Skeletal muscle tissue (tissue), 4 donors: ENCODE measurements around the gene GLYR1. TPM values are rescaled to one million over a fixed set of nuclear protein-coding genes. Genes with fewer than 3 reads are reported as not detected.

Experiments
- H3K27ac ChIP-seq: one replicate; pipeline ENCODE4 v1.7.0; 2013; ENCODE audit warnings: mild to moderate bottlenecking, low read depth, low read length, inconsistent platforms
- H3K27me3 ChIP-seq, 3 donors: one replicate each; pipeline ENCODE4 v1.7.0; 2013; ENCODE audit warnings: low read length in 3 of 3; ENCODE audit not compliant: control insufficient read depth in 3 of 3, insufficient read depth in 3 of 3
- H3K36me3 ChIP-seq, 3 donors: one replicate each; pipeline ENCODE4 v1.7.0; 2013; ENCODE audit warnings: low read length in 3 of 3; ENCODE audit not compliant: control insufficient read depth in 3 of 3, insufficient read depth in 3 of 3
- H3K4me1 ChIP-seq, 3 donors: one replicate each; pipeline ENCODE4 v1.7.0; 2013; ENCODE audit warnings: low read length in 3 of 3, mild to moderate bottlenecking in 3 of 3; ENCODE audit not compliant: control insufficient read depth in 3 of 3, insufficient read depth in 3 of 3
- H3K4me3 ChIP-seq, 3 donors: one replicate each; pipeline ENCODE4 v1.7.0; 2013; ENCODE audit warnings: low read length in 3 of 3
- H3K9ac ChIP-seq, 3 donors: one replicate each; pipeline ENCODE4 v1.7.0; 2013; ENCODE audit warnings: low read length in 3 of 3, mild to moderate bottlenecking in 3 of 3, moderate library complexity in 2 of 3, low read depth in 1 of 3
- H3K9me3 ChIP-seq, 3 donors: one replicate each; pipeline ENCODE4 v1.7.0; 2013; ENCODE audit warnings: low read length in 3 of 3; ENCODE audit not compliant: control insufficient read depth in 3 of 3
- total RNA-seq: library from RNA; depleted of rRNA; stranded (reverse); fragments of >200 nt; gene quantifications from one replicate; pipeline ENCODE4 v1.2.3, GENCODE V29; 2014
- donor health status: Osteomylitis.

Gene GLYR1
- total RNA-seq, 1 donor from 2014 or later = 25.1 TPM

- H3K9me3 ChIP-seq = no peaks in the 10 kb centered on the region
- H3K27ac ChIP-seq = no peak overlapping the region
Observed at GRCh38 chr16:4880006-4880580, 33.0 kb upstream of the GLYR1 start.

GRCh38 chr16:4879049-4879448 is 32.0 kb upstream of the GLYR1 start:
- Histone ChIP-seq H3K27ac (no peak overlapping the region), H3K27me3 (no peaks in the 10 kb centered on the region), H3K4me1 (peaks cover 18 to 21% (median 18%) of the 10 kb centered on the region in 3 donors), H3K9me3 (no peaks in the 10 kb centered on the region), H3K4me3 (no peak overlapping the region), H3K9ac (no peak overlapping the region), H3K36me3 (peaks cover 77 to 87% (median 86%) of the 10 kb centered on the region in 3 donors)

More at GRCh38 chr16:4880006-4880580, 33.0 kb upstream of the GLYR1 start:
- peaks cover 78 to 88% (median 86%) of the 10 kb centered on the region in 3 donors for H3K36me3 ChIP-seq
- H3K4me3 ChIP-seq = no peak overlapping the region
- peaks cover 8 to 15% (median 11%) of the 10 kb centered on the region in 3 donors for H3K4me1 ChIP-seq
- H3K9ac ChIP-seq = no peak overlapping the region
- no peaks in the 10 kb centered on the region for H3K27me3 ChIP-seq

DNA sequence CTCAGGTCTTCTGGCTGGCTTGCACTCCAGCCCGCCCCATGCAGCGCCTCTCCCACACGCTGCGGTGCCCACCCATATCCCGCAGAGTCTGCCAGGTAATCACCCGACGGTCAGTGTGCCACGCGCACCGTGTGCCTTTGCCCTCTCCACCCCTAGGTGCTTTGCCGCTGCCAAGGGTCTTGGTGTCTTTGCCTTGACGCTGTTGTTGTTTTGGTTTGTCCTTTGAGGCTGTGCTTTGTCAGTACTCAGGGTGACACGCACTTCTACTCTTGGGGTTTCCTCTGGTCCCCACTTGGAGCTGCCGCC is 30.2 kb upstream of the GLYR1 start:
- no peak overlapping the region for H3K27ac ChIP-seq
- H3K36me3 ChIP-seq = peaks cover 75 to 90% (median 84%) of the 10 kb centered on the region in 3 donors
- H3K9ac ChIP-seq = no peak overlapping the region
- H3K9me3 ChIP-seq = no peaks in the 10 kb centered on the region
- peaks cover 15 to 18% (median 18%) of the 10 kb centered on the region in 3 donors for H3K4me1 ChIP-seq
- no peak overlapping the region for H3K4me3 ChIP-seq
- no peaks in the 10 kb centered on the region for H3K27me3 ChIP-seq

GRCh38 chr16:4876646-4877379 is 29.7 kb upstream of the GLYR1 start:
- H3K36me3 ChIP-seq = peaks cover 75 to 92% (median 85%) of the 10 kb centered on the region in 3 donors
- H3K9me3 ChIP-seq = no peaks in the 10 kb centered on the region
- no peak overlapping the region for H3K27ac ChIP-seq
- H3K4me3 ChIP-seq = no peak overlapping the region
- peaks cover 12 to 18% (median 14%) of the 10 kb centered on the region in 3 donors for H3K4me1 ChIP-seq
- H3K9ac ChIP-seq = peak overlapping the region in 1 of 3 donors; percentile 25
- no peaks in the 10 kb centered on the region for H3K27me3 ChIP-seq

GRCh38 chr16:4874666-4875065 is 27.6 kb upstream of the GLYR1 start:
- no peak overlapping the region for H3K27ac ChIP-seq
- peaks cover 25 to 26% (median 25%) of the 10 kb centered on the region in 3 donors for H3K4me1 ChIP-seq
- H3K9ac ChIP-seq = peak overlapping the region in 1 of 3 donors; percentile 12
- H3K36me3 ChIP-seq = peaks cover 71 to 89% (median 81%) of the 10 kb centered on the region in 3 donors
- H3K9me3 ChIP-seq = no peaks in the 10 kb centered on the region
- H3K27me3 ChIP-seq = no peaks in the 10 kb centered on the region
- no peak overlapping the region for H3K4me3 ChIP-seq

GRCh38 chr16:4873091-4873490 is 26.0 kb upstream of the GLYR1 start:
- Histone ChIP-seq H3K27ac (no peak overlapping the region), H3K4me3 (no peak overlapping the region), H3K27me3 (no peaks in the 10 kb centered on the region), H3K9me3 (no peaks in the 10 kb centered on the region), H3K9ac (no peak overlapping the region), H3K36me3 (peaks cover 63 to 86% (median 72%) of the 10 kb centered on the region in 3 donors), H3K4me1 (peaks cover 26 to 37% (median 34%) of the 10 kb centered on the region in 3 donors)

DNA sequence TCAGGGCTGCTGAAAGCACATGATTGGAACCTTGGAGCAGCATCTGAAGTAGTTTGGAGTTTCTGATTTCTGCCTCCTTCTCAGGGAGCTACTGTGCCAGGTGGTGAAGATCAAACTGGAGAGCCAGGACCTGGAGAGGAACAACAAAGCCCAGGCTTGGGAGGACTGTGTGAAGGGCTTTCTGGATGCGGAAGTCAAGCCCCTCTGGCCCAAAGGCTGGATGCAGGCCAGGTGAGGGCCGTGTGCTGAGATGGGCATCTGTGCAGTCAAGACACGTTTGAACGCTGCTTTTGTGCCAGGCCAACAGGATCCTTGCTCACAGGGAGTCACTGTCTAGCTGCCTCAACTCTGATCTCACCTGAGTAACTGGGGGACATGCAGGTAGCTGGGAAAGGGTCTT is 24.0 kb upstream of the GLYR1 start:
- H3K27me3 ChIP-seq = no peaks in the 10 kb centered on the region
- peak overlapping the region in 1 of 3 donors; percentile 16 for H3K9ac ChIP-seq
- H3K27ac ChIP-seq = no peak overlapping the region
- H3K4me1 ChIP-seq = peaks cover 26 to 40% (median 34%) of the 10 kb centered on the region in 3 donors
- H3K9me3 ChIP-seq = no peaks in the 10 kb centered on the region
- no peak overlapping the region for H3K4me3 ChIP-seq
- H3K36me3 ChIP-seq = peaks cover 47 to 75% (median 57%) of the 10 kb centered on the region in 3 donors

GRCh38 chr16:4870138-4870671 is 23.1 kb upstream of the GLYR1 start:
- no peak overlapping the region for H3K4me3 ChIP-seq
- H3K9ac ChIP-seq = peak overlapping the region in 1 of 3 donors; percentile 16
- peaks cover 23 to 35% (median 31%) of the 10 kb centered on the region in 3 donors for H3K4me1 ChIP-seq
- no peaks in the 10 kb centered on the region for H3K9me3 ChIP-seq
- H3K27ac ChIP-seq = no peak overlapping the region
- H3K27me3 ChIP-seq = no peaks in the 10 kb centered on the region
- H3K36me3 ChIP-seq = peaks cover 42 to 69% (median 52%) of the 10 kb centered on the region in 3 donors

DNA sequence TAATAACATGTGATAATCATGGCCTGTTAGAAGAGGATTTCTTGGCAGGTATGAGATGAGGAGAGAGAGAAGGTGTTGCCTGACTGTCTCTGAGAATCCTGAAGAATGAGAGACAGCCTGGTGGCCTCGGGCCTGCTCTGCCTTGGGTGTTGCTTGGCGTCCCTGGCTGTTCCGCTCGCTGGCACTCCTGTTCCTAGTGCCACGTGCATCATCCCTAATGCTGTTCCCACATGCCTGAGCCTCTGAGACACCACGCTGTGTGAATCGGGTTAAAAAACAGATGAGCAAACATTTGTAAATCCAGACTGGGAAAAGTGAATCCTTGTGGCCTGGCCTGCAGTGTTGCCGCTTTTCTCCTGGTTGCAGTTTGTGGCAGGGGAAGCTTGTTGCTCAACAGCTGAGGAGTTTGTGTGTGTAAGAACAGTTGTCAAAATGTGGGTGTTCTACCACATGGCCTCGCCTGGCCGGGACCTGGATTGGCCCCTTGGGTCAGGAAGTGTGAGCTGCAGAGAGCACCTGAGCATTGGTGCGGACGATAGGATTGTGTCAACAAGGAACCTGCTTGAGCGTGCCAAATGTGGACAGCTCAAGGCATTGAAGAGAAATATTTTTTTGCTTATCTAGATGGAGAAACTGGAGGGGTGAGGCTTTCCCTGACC is 22.2 kb upstream of the GLYR1 start:
- Histone ChIP-seq H3K4me3 (no peak overlapping the region), H3K27me3 (no peaks in the 10 kb centered on the region), H3K4me1 (peaks cover 14 to 27% (median 23%) of the 10 kb centered on the region in 3 donors), H3K9ac (no peak overlapping the region), H3K27ac (no peak overlapping the region), H3K36me3 (peaks cover 34 to 60% (median 44%) of the 10 kb centered on the region in 3 donors), H3K9me3 (no peaks in the 10 kb centered on the region)
